Progenitor cell of endocrine pancreas (in vitro differentiated cells): Measurements from ENCODE around the gene HSPA14. TPM values are rescaled to one million over a fixed set of nuclear protein-coding genes. Genes with fewer than 3 reads are reported as not detected.

Source experiments
- DNase-seq: peaks from one replicate; pipeline ENCODE4 v3.0.0; 2021; ENCODE audit warnings: low spot score; ENCODE audit not compliant: unreplicated experiment
- H3K27ac Mint-ChIP-seq: 2 replicates; pipeline ENCODE4 v1.8.0; 2021; ENCODE audit warnings: mild to moderate bottlenecking, moderate library complexity, mixed read lengths
- H3K27me3 Mint-ChIP-seq: 2 replicates; pipeline ENCODE4 v1.8.0; 2021; ENCODE audit warnings: mixed read lengths
- H3K36me3 Mint-ChIP-seq: 2 replicates; pipeline ENCODE4 v1.8.0; 2022; ENCODE audit warnings: mixed read lengths; ENCODE audit not compliant: insufficient read depth
- H3K4me1 Mint-ChIP-seq: 2 replicates; pipeline ENCODE4 v1.8.0; 2021; ENCODE audit warnings: low read depth, mixed read lengths
- H3K4me3 Mint-ChIP-seq: 2 replicates; pipeline ENCODE4 v1.8.0; 2021; ENCODE audit warnings: low read depth, mild to moderate bottlenecking, moderate library complexity, mixed read lengths
- H3K9me3 Mint-ChIP-seq: 2 replicates; pipeline ENCODE4 v1.8.0; 2021; ENCODE audit warnings: low read depth, mixed read lengths
- long read RNA-seq: library from polyadenylated mRNA; unstranded; transcript quantifications from one replicate; pipeline ENCODE4 v2.0.0, GENCODE V29; 2020
- total RNA-seq: library from RNA; stranded (reverse); gene quantifications from 2 replicates; pipeline ENCODE4 v1.2.1, GENCODE V29; 2021
- TF ChIP-seq, protein P1 (sequence below): fragments of 200-600 bp; sonication (generic); IDR thresholded peaks from one replicate; pipeline ENCODE4 v1.5.0; 2021; ENCODE audit warnings: antibody characterized with exemption, mild to moderate bottlenecking; ENCODE audit not compliant: unreplicated experiment

The HSPA14 gene, protein sequence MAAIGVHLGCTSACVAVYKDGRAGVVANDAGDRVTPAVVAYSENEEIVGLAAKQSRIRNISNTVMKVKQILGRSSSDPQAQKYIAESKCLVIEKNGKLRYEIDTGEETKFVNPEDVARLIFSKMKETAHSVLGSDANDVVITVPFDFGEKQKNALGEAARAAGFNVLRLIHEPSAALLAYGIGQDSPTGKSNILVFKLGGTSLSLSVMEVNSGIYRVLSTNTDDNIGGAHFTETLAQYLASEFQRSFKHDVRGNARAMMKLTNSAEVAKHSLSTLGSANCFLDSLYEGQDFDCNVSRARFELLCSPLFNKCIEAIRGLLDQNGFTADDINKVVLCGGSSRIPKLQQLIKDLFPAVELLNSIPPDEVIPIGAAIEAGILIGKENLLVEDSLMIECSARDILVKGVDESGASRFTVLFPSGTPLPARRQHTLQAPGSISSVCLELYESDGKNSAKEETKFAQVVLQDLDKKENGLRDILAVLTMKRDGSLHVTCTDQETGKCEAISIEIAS
- total RNA-seq, result 13.2 and 15.2 TPM in 2 replicates
- long read RNA-seq, transcript HSPA14-201 (14 exons, 1,904 nt), result major isoform, 68 of 105 reads
- long read RNA-seq, partial matches to known transcripts, result 24 of 105 reads
- long read RNA-seq, other reads (novel, unspliced or antisense), result 13 of 105 reads

DNA sequence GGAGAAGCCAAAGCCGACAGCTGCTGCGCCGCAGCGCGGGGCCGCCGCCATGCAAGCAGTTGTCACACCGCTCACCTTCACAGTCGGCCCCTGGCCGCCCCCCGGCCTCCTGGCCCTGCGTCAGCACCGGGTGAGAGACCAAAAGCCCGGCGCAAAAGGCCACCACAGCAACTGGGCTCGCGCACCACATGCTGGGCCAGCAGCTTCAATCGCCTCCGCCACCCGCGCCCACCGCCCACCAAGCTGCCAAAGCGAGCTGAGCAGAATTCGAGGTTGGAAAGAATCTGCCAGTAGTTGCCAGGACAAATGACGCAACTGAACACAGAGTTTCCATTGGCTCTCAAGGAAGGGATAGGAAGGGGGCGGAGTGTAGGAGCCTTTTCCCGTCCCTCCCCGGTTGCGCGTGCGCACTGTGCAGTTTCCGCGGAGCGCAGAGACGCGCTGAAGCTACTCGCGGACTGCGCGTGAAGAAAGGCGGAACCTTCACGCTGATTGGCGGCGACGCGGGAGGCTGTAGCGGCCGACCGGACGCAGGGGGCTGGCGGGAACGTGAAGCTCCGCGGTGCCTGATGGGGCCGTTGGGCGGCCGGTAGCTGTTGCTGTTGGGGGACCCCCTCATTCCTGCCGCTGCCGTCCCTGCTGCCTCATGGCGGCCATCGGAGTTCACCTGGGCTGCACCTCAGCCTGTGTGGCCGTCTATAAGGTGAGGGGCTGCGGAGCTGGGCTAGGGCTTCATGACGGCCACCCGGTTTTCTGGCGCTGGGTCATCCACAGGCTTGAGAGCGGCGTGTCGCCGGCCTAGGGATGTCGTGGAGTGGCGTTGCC lies at the start of gene HSPA14, which contains the start of the genes CDNF and MSANTD7:
TSS of gene HSPA14 (plus strand) at position 550 of the 825 bp plus-strand sequence. CDS start at position 647, 97 bp downstream.
TSS of gene CDNF (minus strand) at position 281 of the 825 bp plus-strand sequence. CDS start at position 190, 91 bp downstream.
TSS of gene MSANTD7 (plus strand) at position 550 of the 825 bp plus-strand sequence. CDS start 3,979 bp downstream, outside the sequence.
- H3K4me1 Mint-ChIP-seq, result peaks cover 23% of the 10 kb centered on the region
- H3K9me3 Mint-ChIP-seq, result no peaks in the 10 kb centered on the region

DNA sequence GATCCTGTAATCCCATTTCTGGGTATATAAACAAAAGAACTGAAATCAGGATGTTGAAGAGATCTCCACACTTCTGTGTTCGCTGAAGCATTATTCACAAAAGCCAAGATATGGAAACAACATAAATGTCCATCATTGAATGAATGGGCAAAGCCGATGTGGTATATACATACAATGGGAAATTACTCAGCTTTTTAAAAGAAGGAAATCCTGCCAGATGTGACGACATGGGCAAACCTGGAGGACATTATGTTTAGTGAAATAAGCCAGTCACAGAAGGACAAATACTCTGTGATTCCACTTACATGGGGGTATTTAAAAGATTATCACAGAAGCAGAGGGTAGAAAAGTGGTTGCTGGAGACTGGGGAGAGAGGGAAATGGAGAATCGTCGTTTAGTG lies 39.5 kb upstream of the HSPA14 start:
- Mint-ChIP-seq H3K4me3 (no peak overlapping the region), H3K27ac (no peak overlapping the region), H3K36me3 (no peaks in the 10 kb centered on the region), H3K27me3 (peaks cover 12% of the 10 kb centered on the region), H3K9me3 (peaks cover 5% of the 10 kb centered on the region), H3K4me1 (no peaks in the 10 kb centered on the region)
- DNase-seq, result no peak
- TF ChIP-seq, protein P1, sequence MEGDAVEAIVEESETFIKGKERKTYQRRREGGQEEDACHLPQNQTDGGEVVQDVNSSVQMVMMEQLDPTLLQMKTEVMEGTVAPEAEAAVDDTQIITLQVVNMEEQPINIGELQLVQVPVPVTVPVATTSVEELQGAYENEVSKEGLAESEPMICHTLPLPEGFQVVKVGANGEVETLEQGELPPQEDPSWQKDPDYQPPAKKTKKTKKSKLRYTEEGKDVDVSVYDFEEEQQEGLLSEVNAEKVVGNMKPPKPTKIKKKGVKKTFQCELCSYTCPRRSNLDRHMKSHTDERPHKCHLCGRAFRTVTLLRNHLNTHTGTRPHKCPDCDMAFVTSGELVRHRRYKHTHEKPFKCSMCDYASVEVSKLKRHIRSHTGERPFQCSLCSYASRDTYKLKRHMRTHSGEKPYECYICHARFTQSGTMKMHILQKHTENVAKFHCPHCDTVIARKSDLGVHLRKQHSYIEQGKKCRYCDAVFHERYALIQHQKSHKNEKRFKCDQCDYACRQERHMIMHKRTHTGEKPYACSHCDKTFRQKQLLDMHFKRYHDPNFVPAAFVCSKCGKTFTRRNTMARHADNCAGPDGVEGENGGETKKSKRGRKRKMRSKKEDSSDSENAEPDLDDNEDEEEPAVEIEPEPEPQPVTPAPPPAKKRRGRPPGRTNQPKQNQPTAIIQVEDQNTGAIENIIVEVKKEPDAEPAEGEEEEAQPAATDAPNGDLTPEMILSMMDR, result no peak

More for the DNA sequence above, at the start of gene HSPA14, which contains the start of the genes CDNF and MSANTD7:
- peak; percentile 98 for DNase-seq
- TF ChIP-seq, protein P1, result no peak
- no peaks in the 10 kb centered on the region for H3K27me3 Mint-ChIP-seq
- peaks cover 3% of the 10 kb centered on the region for H3K36me3 Mint-ChIP-seq
- peak within 1 kb of the TSS; percentile 91 for H3K4me3 Mint-ChIP-seq
- H3K27ac Mint-ChIP-seq, result peak within 1 kb of the TSS; percentile 99

DNA sequence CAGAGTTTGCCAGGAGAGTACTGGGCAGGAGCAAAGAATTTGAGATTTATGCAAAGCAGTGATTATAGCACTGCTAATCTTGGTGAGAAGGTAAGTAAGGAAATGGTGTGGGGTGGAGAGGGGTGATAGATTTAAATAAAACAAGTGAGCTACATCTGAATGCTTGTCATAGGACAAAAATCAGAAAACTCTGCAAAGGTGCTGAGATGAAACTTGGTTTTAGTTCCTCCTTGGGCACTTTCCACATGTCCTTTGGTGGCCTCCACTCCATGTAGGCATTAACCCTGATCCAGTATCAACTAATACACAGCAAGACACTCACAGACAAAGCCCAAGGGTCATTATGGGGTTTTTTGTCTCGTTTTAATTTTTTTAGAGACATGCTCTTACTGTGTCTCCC lies 37.7 kb upstream of the HSPA14 start:
- Mint-ChIP-seq H3K27ac (no peak overlapping the region), H3K36me3 (no peaks in the 10 kb centered on the region), H3K27me3 (peaks cover 12% of the 10 kb centered on the region), H3K4me1 (no peaks in the 10 kb centered on the region), H3K9me3 (peaks cover 5% of the 10 kb centered on the region), H3K4me3 (no peak overlapping the region)
- TF ChIP-seq, protein P1, result no peak
- no peak for DNase-seq

DNA sequence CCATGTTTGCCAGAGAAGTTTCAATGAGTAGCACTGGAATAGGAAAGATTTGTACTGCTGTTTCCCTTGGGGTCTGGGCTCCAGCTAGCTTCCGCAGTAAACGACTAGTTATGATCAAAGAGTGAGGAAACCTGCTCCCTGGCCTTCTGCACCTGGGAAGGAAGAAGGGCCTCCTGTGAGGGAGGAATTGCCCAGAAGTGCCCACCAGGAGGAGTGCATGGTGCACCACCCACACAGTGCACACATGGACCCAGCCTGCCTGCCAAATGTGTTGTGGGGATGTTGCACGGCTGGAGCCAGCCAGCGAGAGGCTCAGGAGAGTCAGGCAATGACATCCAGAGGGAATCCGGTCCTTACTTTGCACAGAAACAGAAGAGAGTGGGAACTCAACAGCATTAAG lies 36.4 kb upstream of the HSPA14 start:
- no peak for DNase-seq
- Mint-ChIP-seq H3K4me1 (no peaks in the 10 kb centered on the region), H3K36me3 (no peaks in the 10 kb centered on the region), H3K9me3 (peaks cover 5% of the 10 kb centered on the region), H3K27ac (no peak overlapping the region), H3K27me3 (peaks cover 12% of the 10 kb centered on the region), H3K4me3 (no peak overlapping the region)
- TF ChIP-seq, protein P1, result peak; percentile 13
